ENCODE results near the gene NDUFS4. TPM values are rescaled to one million over a fixed set of nuclear protein-coding genes. Genes with fewer than 3 reads are reported as not detected.

Gene NDUFS4
- total and polyA plus RNA-seq, 9 of the 15 experiments (the other 6 are each of a cell fraction or from before 2014, with no cell fraction given), result 68.7 to 313 (median 113) TPM

- no peak overlapping the region for H3K4me2 ChIP-seq (ENCODE audit: insufficient read depth, low read length)
- no peak overlapping the region for H3K9ac ChIP-seq (ENCODE audit: insufficient read depth in 1 of 2, low read depth in 2 of 2, low read length in 2 of 2)
- in situ Hi-C loops (cut with MboI) (no loop called here), intact Hi-C loops (cut with micrococcal nuclease) (no loop called here)
- no peak for DNase-seq (ENCODE audit: extremely low read depth in 1 of 4, low spot score in 3 of 4)
- no peaks in the 10 kb centered on the region for H3K36me3 ChIP-seq (ENCODE audit: control insufficient read depth, insufficient read depth, low read length)
- no TSS peak for BruUV-seq (replicated peaks)
- no peaks in the 10 kb centered on the region for H3K9me3 ChIP-seq (replicated peaks; ENCODE audit: control insufficient read depth, insufficient read depth, low read depth, low read length)
- no peak for FAIRE-seq
- no peaks in the 10 kb centered on the region for H4K20me1 ChIP-seq (replicated peaks; ENCODE audit: control insufficient read depth, insufficient read depth, low read length)
- H3K4me1 ChIP-seq (replicated peaks in 1 of 2; ENCODE audit: control insufficient read depth in 2 of 2, insufficient read depth in 2 of 2, low read length in 2 of 2), result no peaks in the 10 kb centered on the region
- H3K27me3 ChIP-seq (ENCODE audit: control insufficient read depth in 2 of 2, insufficient read depth in 2 of 2, low read length in 2 of 2), result peaks cover 0 to 12% of the 10 kb centered on the region in 2 experiments; a peak in 2 of 5 replicates
- no peaks in the 10 kb centered on the region for H3K9me1 ChIP-seq (ENCODE audit: control insufficient read depth, insufficient read depth, low read length)
- ChIA-PET POLR2A (no interaction called here), CTCF (ENCODE audit: low intra/inter-chr PET ratio) (no interaction called here)
- no peak for ATAC-seq
- 0% methylated on average over 3 of the region's 3 CpGs for WGBS (ENCODE audit: insufficient coverage, low coverage, missing lambda C conversion rate)
- no peaks in the 10 kb centered on the region for H3K79me2 ChIP-seq (ENCODE audit: control insufficient read depth, insufficient read depth, low read length)
- H3K27ac ChIP-seq (ENCODE audit: extremely low read depth, low read depth, low read length), result no peak overlapping the region
- no peak overlapping the region for H3K4me3 ChIP-seq
- H2AFZ ChIP-seq (ENCODE audit: low read depth, low read length), result no peak overlapping the region
- TF ChIP-seq MECOM (CRISPR knock-in tag; IDR thresholded peaks at IDR 0.05), result no peak
- no peak for TF ChIP-seq RFX5 (IDR thresholded peaks at IDR 0.05; ENCODE audit: low read depth, low read length)
- TF ChIP-seq HDAC3 (IDR thresholded peaks at IDR 0.05; ENCODE audit: borderline replicate concordance, partially characterized antibody), result no peak
- no peak for TF ChIP-seq MEIS2 (IDR thresholded peaks at IDR 0.05; ENCODE audit: partially characterized antibody)
- TF ChIP-seq RBM17 (IDR thresholded peaks at IDR 0.05; ENCODE audit: borderline replicate concordance, low read depth, low read length), result no peak
- TF ChIP-seq, protein P1, sequence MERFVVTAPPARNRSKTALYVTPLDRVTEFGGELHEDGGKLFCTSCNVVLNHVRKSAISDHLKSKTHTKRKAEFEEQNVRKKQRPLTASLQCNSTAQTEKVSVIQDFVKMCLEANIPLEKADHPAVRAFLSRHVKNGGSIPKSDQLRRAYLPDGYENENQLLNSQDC (CRISPR knock-in tag; IDR thresholded peaks at IDR 0.05), result no peak
- TF ChIP-seq POLR2G (IDR thresholded peaks at IDR 0.05; ENCODE audit: low read depth, low read length), result no peak
- no peak for TF ChIP-seq HNRNPH1 (optimal IDR thresholded peaks at IDR 0.05; ENCODE audit: low read depth, low read length)
- no peak for TF ChIP-seq PCBP2 (IDR thresholded peaks at IDR 0.05; ENCODE audit: low read depth, low read length, poor library complexity, severe bottlenecking)
- TF ChIP-seq TGIF2 (CRISPR knock-in tag; IDR thresholded peaks at IDR 0.05), result no peak
- no peak for TF ChIP-seq HEY1 (CRISPR knock-in tag; IDR thresholded peaks at IDR 0.05; ENCODE audit: borderline replicate concordance)
- TF ChIP-seq HNRNPUL1 (IDR thresholded peaks at IDR 0.05; ENCODE audit: low read length), result no peak
- TF ChIP-seq ZNF263 (CRISPR knock-in tag; IDR thresholded peaks at IDR 0.05; ENCODE audit: borderline replicate concordance), result no peak
- TF ChIP-seq, protein P2, sequence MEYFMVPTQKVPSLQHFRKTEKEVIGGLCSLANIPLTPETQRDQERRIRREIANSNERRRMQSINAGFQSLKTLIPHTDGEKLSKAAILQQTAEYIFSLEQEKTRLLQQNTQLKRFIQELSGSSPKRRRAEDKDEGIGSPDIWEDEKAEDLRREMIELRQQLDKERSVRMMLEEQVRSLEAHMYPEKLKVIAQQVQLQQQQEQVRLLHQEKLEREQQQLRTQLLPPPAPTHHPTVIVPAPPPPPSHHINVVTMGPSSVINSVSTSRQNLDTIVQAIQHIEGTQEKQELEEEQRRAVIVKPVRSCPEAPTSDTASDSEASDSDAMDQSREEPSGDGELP (CRISPR knock-in tag; IDR thresholded peaks at IDR 0.05; ENCODE audit: borderline replicate concordance), result no peak
- TF ChIP-seq BMI1 (IDR thresholded peaks at IDR 0.05; ENCODE audit: low read length), result no peak
- TF ChIP-seq ZNF212 (CRISPR knock-in tag; IDR thresholded peaks at IDR 0.05), result no peak
- no peak for TF ChIP-seq ARID2 (IDR thresholded peaks at IDR 0.05)
- TF ChIP-seq POLR3A (IDR thresholded peaks at IDR 0.05; ENCODE audit: borderline replicate concordance, extremely low read depth, insufficient read depth, insufficient read length), result no peak
- no peak for TF ChIP-seq ZNF77 (CRISPR knock-in tag; IDR thresholded peaks at IDR 0.05)
Measured at GRCh38 chr5:53713978-53714666, 153.7 kb downstream of the NDUFS4 start.
